GM21360 (cell line): ENCODE results near the gene RBP5.

Experiments
- ATAC-seq: cut with Tn5 transposase; IDR thresholded peaks from one replicate; pipeline ENCODE4 v1.9.1; 2021; ENCODE audit warnings: mild to moderate bottlenecking, moderate library complexity; ENCODE audit not compliant: unreplicated experiment

RBP5 gene

GRCh38 chr12:7128681-7129286 lies at the start of gene RBP5:
RBP5 (minus strand) TSS chr12:7128889; CDS start chr12:7128775, 114 bp downstream.
- ATAC-seq: no peak

- no peak for ATAC-seq
Measured at GRCh38 chr12:7178481-7178880, 49.8 kb upstream of the RBP5 start.

- no peak for ATAC-seq
Measured at GRCh38 chr12:7176595-7176994, 47.9 kb upstream of the RBP5 start.

GRCh38 chr12:7175493-7175892 lies 46.8 kb upstream of the RBP5 start:
- ATAC-seq: no peak

GRCh38 chr12:7171854-7172253 lies 43.2 kb upstream of the RBP5 start:
- no peak for ATAC-seq

GRCh38 chr12:7169951-7170350 lies 41.3 kb upstream of the RBP5 start:
- no peak for ATAC-seq

GRCh38 chr12:7162691-7163114 lies 34.0 kb upstream of the RBP5 start:
- no peak for ATAC-seq

GRCh38 chr12:7161811-7162210 lies 33.1 kb upstream of the RBP5 start:
- no peak for ATAC-seq

GRCh38 chr12:7161327-7161726 lies 32.6 kb upstream of the RBP5 start:
- ATAC-seq: no peak

GRCh38 chr12:7160183-7160582 lies 31.5 kb upstream of the RBP5 start:
- no peak for ATAC-seq

GRCh38 chr12:7158781-7159609 lies 30.3 kb upstream of the RBP5 start:
- ATAC-seq: no peak

GRCh38 chr12:7157391-7157790 lies 28.7 kb upstream of the RBP5 start:
- ATAC-seq: no peak

- ATAC-seq: no peak
Measured at GRCh38 chr12:7156259-7157197, 27.8 kb upstream of the RBP5 start.

GRCh38 chr12:7155471-7156034 lies 26.9 kb upstream of the RBP5 start:
- no peak for ATAC-seq

- ATAC-seq: no peak
Measured at GRCh38 chr12:7154901-7155470, 26.3 kb upstream of the RBP5 start.

GRCh38 chr12:7154042-7154441 lies 25.4 kb upstream of the RBP5 start:
- ATAC-seq: no peak

- ATAC-seq: no peak
Measured at GRCh38 chr12:7152818-7153217, 24.1 kb upstream of the RBP5 start.

- no peak for ATAC-seq
Measured at GRCh38 chr12:7151532-7151931, 22.8 kb upstream of the RBP5 start.

- no peak for ATAC-seq
Measured at GRCh38 chr12:7150841-7151240, 22.2 kb upstream of the RBP5 start.

- ATAC-seq: no peak
Measured at GRCh38 chr12:7150356-7150755, 21.7 kb upstream of the RBP5 start.

- ATAC-seq: no peak
Measured at GRCh38 chr12:7146906-7147305, 18.2 kb upstream of the RBP5 start.
